ENCODE measurements around the gene PTPN9. TPM values are rescaled to one million over a fixed set of nuclear protein-coding genes. Genes with fewer than 3 reads are reported as not detected.

The PTPN9 gene
- total RNA-seq (2022; extraction: Qiagen RNA extraction; ENCODE audit: low read depth) = 36.1 to 53.2 TPM (median 46.7 TPM) in 5 replicates

DNA sequence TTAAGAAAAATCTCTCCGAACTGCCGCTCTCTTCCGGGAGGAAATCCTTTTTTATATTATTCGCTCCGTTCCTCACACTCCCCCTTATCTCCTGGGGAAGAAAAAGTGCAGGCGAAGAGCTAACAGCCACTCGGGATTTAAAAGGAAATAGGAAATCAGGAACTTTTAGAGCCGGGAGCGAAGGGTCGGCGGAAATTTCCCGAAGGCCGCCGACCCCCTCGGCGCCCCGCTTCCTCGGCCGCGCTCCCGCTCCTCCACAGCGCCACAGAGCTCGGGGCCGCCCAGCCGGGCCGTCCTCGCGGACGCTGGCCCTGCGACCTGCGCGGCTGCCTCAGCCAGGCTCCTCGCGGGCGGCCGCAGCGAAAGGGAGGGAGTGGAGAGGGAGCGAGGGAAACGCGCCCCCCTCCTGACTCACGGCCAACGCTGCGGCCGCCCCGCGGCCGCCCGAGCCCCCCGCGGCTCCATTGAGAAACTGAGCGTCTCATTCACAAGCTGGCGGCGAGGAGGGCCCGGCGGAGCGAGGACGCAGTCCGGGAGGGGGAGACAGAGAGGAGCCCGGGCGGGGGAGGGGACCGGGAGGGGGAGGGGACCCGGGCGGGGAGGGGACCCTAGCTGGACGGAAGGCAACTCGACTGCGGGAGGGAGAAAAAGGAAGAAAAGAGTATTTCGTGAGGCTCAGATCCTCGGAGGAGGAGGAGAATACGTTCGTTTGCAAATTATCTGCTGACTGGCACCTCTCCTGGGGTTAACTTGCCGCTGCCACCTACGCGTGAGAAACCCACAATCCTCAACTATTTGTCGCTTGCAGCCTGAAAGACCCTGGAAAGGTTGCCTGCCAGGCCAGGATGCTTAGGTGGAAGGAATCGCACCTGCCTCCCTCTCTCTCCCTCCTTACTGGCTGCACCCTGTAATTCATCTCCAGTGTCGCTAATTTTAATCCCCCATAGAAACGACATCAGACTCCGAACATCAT lies at the start of gene PTPN9:
Gene PTPN9 (minus strand): TSS at position 368 of the 973 bp plus-strand sequence. CDS start 539 bp downstream, outside the sequence.

DNA sequence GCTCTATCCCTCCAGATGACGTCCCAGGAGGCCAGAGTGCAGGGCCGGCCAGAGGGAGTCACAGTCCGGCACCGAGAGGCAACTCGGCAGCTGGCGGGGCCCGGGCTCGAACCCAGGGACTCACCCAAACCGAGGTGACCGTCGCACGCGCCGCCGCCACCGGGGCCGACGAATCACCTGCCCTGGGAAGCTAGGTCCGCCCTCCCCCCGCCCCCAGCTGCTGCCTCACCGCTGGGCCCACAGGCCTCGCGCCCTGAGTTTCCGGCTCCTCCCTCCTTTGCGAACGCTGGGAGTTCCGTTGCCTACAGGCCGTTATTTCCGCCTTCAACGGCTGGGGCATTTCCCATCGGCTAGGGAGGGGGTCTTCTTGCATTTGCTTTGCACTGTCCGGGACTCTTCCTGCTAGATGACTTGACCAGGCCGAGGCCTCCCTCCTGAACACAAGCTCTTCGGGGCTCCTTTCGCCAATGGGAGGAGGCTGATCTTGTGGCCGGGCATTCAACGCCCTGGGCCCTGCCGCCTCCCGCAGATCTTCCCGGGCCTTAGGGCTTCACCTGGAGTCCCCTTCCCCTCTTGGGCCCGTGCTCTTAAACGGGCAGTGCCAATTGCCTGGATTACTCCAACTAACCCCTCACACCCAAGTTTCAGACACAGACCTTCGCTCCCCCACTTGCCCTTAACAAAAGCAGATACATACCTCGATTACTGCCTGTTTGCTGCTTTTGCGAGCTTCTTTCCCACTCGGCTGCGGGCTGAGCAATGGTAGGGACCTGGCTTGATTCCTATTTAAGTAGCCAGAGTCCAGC lies 46.6 kb upstream of the PTPN9 start, which contains the start of gene SNUPN:
Gene SNUPN (minus strand): TSS at position 184 of the 806 bp plus-strand sequence. CDS start 4,674 bp downstream, outside the sequence.

DNA sequence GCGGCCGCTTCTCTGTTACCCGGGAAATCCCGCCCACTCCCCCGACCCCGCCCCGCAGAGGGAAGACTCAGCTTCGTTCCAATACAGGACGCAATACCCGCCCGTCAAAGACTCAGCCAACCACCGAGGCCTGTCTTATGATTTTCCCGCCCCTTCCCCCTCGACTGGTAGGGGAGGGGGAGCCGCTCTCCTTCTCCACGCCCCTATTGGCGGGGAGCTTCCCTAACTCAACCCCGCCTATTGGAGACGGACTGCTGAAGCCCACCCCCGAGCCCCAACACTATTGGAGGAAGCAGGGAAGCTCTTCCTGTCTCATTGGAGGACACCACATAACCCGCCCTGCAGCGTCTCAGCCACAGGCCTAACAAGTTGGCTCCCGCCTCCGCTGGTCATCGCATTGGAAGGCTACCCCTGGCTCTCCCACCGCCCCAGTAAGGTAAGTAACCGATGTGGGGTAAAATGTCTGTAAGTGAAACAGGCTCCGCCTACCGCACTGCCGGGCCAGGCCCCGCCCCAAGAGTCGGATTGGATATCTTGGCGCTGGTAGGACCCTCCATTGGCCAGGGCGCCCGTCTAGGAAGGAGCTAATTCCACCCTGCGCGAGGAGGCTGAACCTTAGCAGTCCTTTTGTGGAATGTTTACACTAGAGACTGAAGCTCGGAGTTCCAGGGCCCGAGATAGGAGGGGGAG lies 127.3 kb downstream of the PTPN9 start, which contains the start of gene SIN3A:
Gene SIN3A (minus strand): TSS at position 17 of the 690 bp plus-strand sequence. CDS start 21,315 bp downstream, outside the sequence.

Other genes starting within 250 kb of the PTPN9 start
- gene COMMD4, start 243.3 kb downstream of the PTPN9 start, total RNA-seq (2022; extraction: Qiagen RNA extraction; ENCODE audit: low read depth) = 162 to 184 TPM (median 175 TPM) in 5 replicates
- gene NEIL1, start 232.3 kb downstream of the PTPN9 start, total RNA-seq (2022; extraction: Qiagen RNA extraction; ENCODE audit: low read depth) = 2.2 to 3.5 TPM (median 3.1 TPM) in 5 replicates
- 49.2 to 104 TPM (median 81.8 TPM) in 5 replicates for gene MAN2C1, start 210.7 kb downstream of the PTPN9 start, total RNA-seq (2022; extraction: Qiagen RNA extraction; ENCODE audit: low read depth)
- 26.0 to 34.8 TPM (median 30.3 TPM) in 5 replicates for gene SIN3A, start 127.6 kb downstream of the PTPN9 start, total RNA-seq (2022; extraction: Qiagen RNA extraction; ENCODE audit: low read depth)
- 31.0 to 35.0 TPM (median 33.4 TPM) in 5 replicates for gene SNUPN, start 46.4 kb upstream of the PTPN9 start, total RNA-seq (2022; extraction: Qiagen RNA extraction; ENCODE audit: low read depth)
- 87.1 to 125 TPM (median 121 TPM) in 5 replicates for gene IMP3, start 60.9 kb upstream of the PTPN9 start, total RNA-seq (2022; extraction: Qiagen RNA extraction; ENCODE audit: low read depth)
- gene SNX33, start 68.6 kb upstream of the PTPN9 start, total RNA-seq (2022; extraction: Qiagen RNA extraction; ENCODE audit: low read depth) = 11.1 to 18.1 TPM (median 15.8 TPM) in 5 replicates
- gene CSPG4, start 133.5 kb upstream of the PTPN9 start, total RNA-seq (2022; extraction: Qiagen RNA extraction; ENCODE audit: low read depth) = 0.04 to 0.27 TPM (median 0.09 TPM) in 5 replicates